ENCODE measurements around the gene ATP10D.

ATP10D gene

DNA sequence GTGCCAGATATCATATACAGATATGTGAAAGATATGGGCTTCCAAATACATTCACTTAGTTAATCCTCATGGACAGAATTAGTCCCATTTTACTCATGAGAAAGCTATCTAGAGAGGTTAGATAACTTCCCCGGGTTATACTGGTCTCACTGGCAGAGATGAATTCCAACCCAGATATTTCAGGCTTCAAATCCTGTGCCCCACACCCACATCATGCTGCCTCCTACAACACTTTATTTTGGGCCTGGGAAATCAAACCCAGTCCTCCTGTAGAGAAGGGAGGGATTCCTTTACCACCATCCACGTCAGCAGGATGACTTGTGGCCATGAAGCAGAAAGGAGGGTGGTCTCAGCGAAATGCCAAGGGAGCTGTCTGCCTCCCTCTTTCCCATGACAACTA, 113.8 kb downstream of the ATP10D start:
- H3K79me2 ChIP-seq (ENCODE audit: insufficient read depth, low read length), result no peaks in the 10 kb centered on the region
- no peak overlapping the region for H3K4me3 ChIP-seq (ENCODE audit: low read depth, low read length, poor library complexity, severe bottlenecking)
- no peak overlapping the region for H2AFZ ChIP-seq (ENCODE audit: low read length)
- no peaks in the 10 kb centered on the region for H3K36me3 ChIP-seq (ENCODE audit: insufficient read depth, low read length)
- no peaks in the 10 kb centered on the region for H4K20me1 ChIP-seq (ENCODE audit: insufficient read depth, low read length)
- no peaks in the 10 kb centered on the region for H3K9me3 ChIP-seq (ENCODE audit: low read length)
- no peak overlapping the region for H3K27ac ChIP-seq (ENCODE audit: low read depth, low read length, poor library complexity, severe bottlenecking)
- H3F3A ChIP-seq (ENCODE audit: insufficient read depth, low read length), result no peaks in the 10 kb centered on the region
- no peaks in the 10 kb centered on the region for H3K9me2 ChIP-seq (ENCODE audit: low read depth, low read length)
- no peak for TF ChIP-seq EZH2 (IDR thresholded peaks at IDR 0.05; ENCODE audit: borderline replicate concordance, low read length)
- TF ChIP-seq, protein P1, sequence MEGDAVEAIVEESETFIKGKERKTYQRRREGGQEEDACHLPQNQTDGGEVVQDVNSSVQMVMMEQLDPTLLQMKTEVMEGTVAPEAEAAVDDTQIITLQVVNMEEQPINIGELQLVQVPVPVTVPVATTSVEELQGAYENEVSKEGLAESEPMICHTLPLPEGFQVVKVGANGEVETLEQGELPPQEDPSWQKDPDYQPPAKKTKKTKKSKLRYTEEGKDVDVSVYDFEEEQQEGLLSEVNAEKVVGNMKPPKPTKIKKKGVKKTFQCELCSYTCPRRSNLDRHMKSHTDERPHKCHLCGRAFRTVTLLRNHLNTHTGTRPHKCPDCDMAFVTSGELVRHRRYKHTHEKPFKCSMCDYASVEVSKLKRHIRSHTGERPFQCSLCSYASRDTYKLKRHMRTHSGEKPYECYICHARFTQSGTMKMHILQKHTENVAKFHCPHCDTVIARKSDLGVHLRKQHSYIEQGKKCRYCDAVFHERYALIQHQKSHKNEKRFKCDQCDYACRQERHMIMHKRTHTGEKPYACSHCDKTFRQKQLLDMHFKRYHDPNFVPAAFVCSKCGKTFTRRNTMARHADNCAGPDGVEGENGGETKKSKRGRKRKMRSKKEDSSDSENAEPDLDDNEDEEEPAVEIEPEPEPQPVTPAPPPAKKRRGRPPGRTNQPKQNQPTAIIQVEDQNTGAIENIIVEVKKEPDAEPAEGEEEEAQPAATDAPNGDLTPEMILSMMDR (IDR thresholded peaks at IDR 0.05; ENCODE audit: low read length), result no peak
- H3K4me1 ChIP-seq (ENCODE audit: insufficient read depth, low read length, severe bottlenecking), result no peaks in the 10 kb centered on the region
- H3K4me2 ChIP-seq (ENCODE audit: low read length), result no peak overlapping the region
- no peaks in the 10 kb centered on the region for H3K27me3 ChIP-seq (ENCODE audit: insufficient read depth, low read length)
- H3K9ac ChIP-seq (ENCODE audit: low read length), result no peak overlapping the region

DNA sequence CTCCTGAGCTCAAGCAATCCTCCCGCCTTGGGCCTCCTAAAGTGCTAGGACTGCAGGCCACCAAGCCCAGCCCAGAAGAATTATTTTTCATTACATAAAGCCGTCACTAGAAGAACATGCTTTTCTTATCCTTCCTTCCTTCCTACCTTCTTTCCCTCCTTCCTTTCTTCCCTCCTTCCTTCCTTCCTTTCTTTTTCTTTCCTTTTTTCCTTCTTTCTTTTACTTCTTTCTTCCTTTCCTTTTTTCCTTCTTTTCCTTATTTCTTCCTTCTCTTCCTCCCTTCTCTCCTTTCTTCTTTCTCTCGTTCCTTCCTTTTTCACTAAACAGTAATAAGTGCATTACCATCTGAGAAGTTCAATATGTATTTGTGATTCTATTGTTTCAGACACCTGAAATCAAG, 121.4 kb downstream of the ATP10D start:
- H3K4me3 ChIP-seq (ENCODE audit: low read depth, low read length, poor library complexity, severe bottlenecking), result no peak overlapping the region
- no peaks in the 10 kb centered on the region for H3K36me3 ChIP-seq (ENCODE audit: insufficient read depth, low read length)
- H3F3A ChIP-seq (ENCODE audit: insufficient read depth, low read length), result no peaks in the 10 kb centered on the region
- H4K20me1 ChIP-seq (ENCODE audit: insufficient read depth, low read length), result no peaks in the 10 kb centered on the region
- H3K4me1 ChIP-seq (ENCODE audit: insufficient read depth, low read length, severe bottlenecking), result no peaks in the 10 kb centered on the region
- TF ChIP-seq EZH2 (IDR thresholded peaks at IDR 0.05; ENCODE audit: borderline replicate concordance, low read length), result no peak
- TF ChIP-seq, protein P1 (IDR thresholded peaks at IDR 0.05; ENCODE audit: low read length), result no peak
- no peak overlapping the region for H3K4me2 ChIP-seq (ENCODE audit: low read length)
- no peak overlapping the region for H3K27ac ChIP-seq (ENCODE audit: low read depth, low read length, poor library complexity, severe bottlenecking)
- H3K9me3 ChIP-seq (ENCODE audit: low read length), result no peaks in the 10 kb centered on the region
- no peaks in the 10 kb centered on the region for H3K9me2 ChIP-seq (ENCODE audit: low read depth, low read length)
- H3K27me3 ChIP-seq (ENCODE audit: insufficient read depth, low read length), result no peaks in the 10 kb centered on the region
- no peaks in the 10 kb centered on the region for H3K79me2 ChIP-seq (ENCODE audit: insufficient read depth, low read length)
- H3K9ac ChIP-seq (ENCODE audit: low read length), result no peak overlapping the region
- H2AFZ ChIP-seq (ENCODE audit: low read length), result no peak overlapping the region

DNA sequence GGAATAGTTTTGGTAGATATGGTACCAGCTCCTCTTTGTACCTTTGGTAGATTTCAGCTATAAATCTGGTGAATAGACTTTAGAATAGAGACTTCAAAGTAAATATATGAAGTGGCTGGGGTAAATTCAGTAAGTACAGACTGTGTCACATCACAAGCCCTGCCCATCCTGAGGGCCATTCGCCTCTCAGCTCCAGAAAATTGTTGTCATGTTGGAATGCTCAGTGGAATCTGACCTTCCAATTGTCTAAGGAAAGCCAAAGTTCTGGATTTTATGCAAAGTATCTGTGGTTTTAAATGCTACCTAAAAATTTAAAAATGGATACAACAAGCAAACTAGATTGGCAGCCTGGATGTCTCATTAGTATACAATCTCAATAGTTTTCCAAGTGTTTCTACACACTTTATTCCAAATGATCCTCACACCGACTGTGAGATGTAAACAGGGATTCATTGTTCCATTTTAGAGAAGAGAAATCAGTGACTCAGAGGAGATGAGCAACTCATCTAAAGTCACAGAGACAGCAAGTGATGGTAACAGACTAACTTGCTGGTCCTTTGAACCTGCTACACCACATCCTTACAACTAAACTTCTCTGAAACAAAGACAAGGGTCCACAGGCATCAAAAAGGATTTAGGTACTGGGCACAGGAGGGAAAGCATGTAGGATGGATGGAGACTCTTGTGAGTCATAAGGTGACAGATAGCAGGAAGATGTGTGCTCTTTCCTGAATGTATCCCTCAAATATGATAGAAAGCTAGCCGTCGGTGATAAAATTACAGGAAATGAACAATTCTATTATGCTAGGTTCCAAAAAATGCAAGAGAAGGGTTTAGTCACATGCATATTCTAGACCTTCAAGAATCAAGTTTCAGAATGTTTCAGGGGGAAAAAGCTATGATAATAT, 127.3 kb downstream of the ATP10D start:
- H3K79me2 ChIP-seq (ENCODE audit: insufficient read depth, low read length), result no peaks in the 10 kb centered on the region
- no peaks in the 10 kb centered on the region for H3K36me3 ChIP-seq (ENCODE audit: insufficient read depth, low read length)
- no peaks in the 10 kb centered on the region for H3K4me1 ChIP-seq (ENCODE audit: insufficient read depth, low read length, severe bottlenecking)
- H3K9ac ChIP-seq (ENCODE audit: low read length), result no peak overlapping the region
- no peaks in the 10 kb centered on the region for H3K9me3 ChIP-seq (ENCODE audit: low read length)
- no peaks in the 10 kb centered on the region for H4K20me1 ChIP-seq (ENCODE audit: insufficient read depth, low read length)
- H3F3A ChIP-seq (ENCODE audit: insufficient read depth, low read length), result no peaks in the 10 kb centered on the region
- H2AFZ ChIP-seq (ENCODE audit: low read length), result no peak overlapping the region
- no peaks in the 10 kb centered on the region for H3K27me3 ChIP-seq (ENCODE audit: insufficient read depth, low read length)
- no peak overlapping the region for H3K4me3 ChIP-seq (ENCODE audit: low read depth, low read length, poor library complexity, severe bottlenecking)
- no peak for TF ChIP-seq EZH2 (IDR thresholded peaks at IDR 0.05; ENCODE audit: borderline replicate concordance, low read length)
- TF ChIP-seq, protein P1 (IDR thresholded peaks at IDR 0.05; ENCODE audit: low read length), result no peak
- H3K9me2 ChIP-seq (ENCODE audit: low read depth, low read length), result no peaks in the 10 kb centered on the region
- no peak overlapping the region for H3K4me2 ChIP-seq (ENCODE audit: low read length)
- H3K27ac ChIP-seq (ENCODE audit: low read depth, low read length, poor library complexity, severe bottlenecking), result no peak overlapping the region

All from OCI-LY1 (cell line).